ENCODE results near the gene CCL11. TPM values are rescaled to one million over a fixed set of nuclear protein-coding genes. Genes with fewer than 3 reads are reported as not detected.

The CCL11 gene
- total and polyA plus RNA-seq, 11 donors = 0.23 to 43.1 (median 2.4) TPM

GRCh38 chr17:34308371-34308770 is 22.8 kb downstream of the CCL11 start:
- no peaks in the 10 kb centered on the region for H3K27me3 ChIP-seq
- intact Hi-C loops (cut with DNase I) = loop anchor here in 6 of 10 donors (5.0 to 10.0 kb wide), 4 partner anchors 49 to 74 kb away; partner anchors contain the start of genes CCL1 (in 3 of the 6) and CCL13 (in 2 of the 6)
- ATAC-seq (no peak), DNase-seq (no peak)
- H3K4me1 ChIP-seq = peaks cover 0 to 52% (median 23%) of the 10 kb centered on the region in 12 donors
- no peak for TF ChIP-seq POLR2A (IDR thresholded peaks at IDR 0.05)
- no peak for TF ChIP-seq CTCF (IDR thresholded peaks at IDR 0.05)
- no peak overlapping the region for H3K4me3 ChIP-seq
- H3K27ac ChIP-seq = peak overlapping the region in 1 of 12 donors; percentile 72
- H3K9me3 ChIP-seq = no peaks in the 10 kb centered on the region
- H3K36me3 ChIP-seq = no peaks in the 10 kb centered on the region

- H3K4me1 ChIP-seq = peaks cover 0 to 67% (median 30%) of the 10 kb centered on the region in 12 donors
- no peaks in the 10 kb centered on the region for H3K36me3 ChIP-seq
- no peak overlapping the region for H3K4me3 ChIP-seq
- ATAC-seq (no peak), DNase-seq (no peak)
- H3K27me3 ChIP-seq = no peaks in the 10 kb centered on the region
- H3K9me3 ChIP-seq = no peaks in the 10 kb centered on the region
- TF ChIP-seq POLR2A (IDR thresholded peaks at IDR 0.05) = no peak
- TF ChIP-seq CTCF (IDR thresholded peaks at IDR 0.05) = no peak
- WGBS, 4 donors = 79 to 89% (median 87%) methylated on average over 7 of the region's 7 CpGs
- peak overlapping the region in 2 of 12 donors; percentile 26 to 37 for H3K27ac ChIP-seq
- intact Hi-C loops (cut with DNase I) = no loop called here
Observed at GRCh38 chr17:34311291-34311690, 25.7 kb downstream of the CCL11 start.

- intact Hi-C loops (cut with DNase I) = no loop called here
- Histone ChIP-seq H3K9me3 (no peaks in the 10 kb centered on the region), H3K27ac (peak overlapping the region in 9 of 12 donors; percentile 35 to 86 (median 51)), H3K4me1 (peaks cover 0 to 59% (median 23%) of the 10 kb centered on the region in 12 donors), H3K36me3 (no peaks in the 10 kb centered on the region), H3K4me3 (no peak overlapping the region), H3K27me3 (no peaks in the 10 kb centered on the region)
- 51 to 60% (median 52%) methylated on average over 5 of the region's 5 CpGs for WGBS, 4 donors
- peak; percentile 37 to 88 (median 75) for ATAC-seq
- no peak for DNase-seq
- no peak for TF ChIP-seq POLR2A (IDR thresholded peaks at IDR 0.05)
Observed at GRCh38 chr17:34312080-34312479, 26.5 kb downstream of the CCL11 start.

GRCh38 chr17:34313164-34313563 is 27.6 kb downstream of the CCL11 start:
- peaks cover 0 to 53% (median 16%) of the 10 kb centered on the region in 12 donors for H3K4me1 ChIP-seq
- intact Hi-C loops (cut with DNase I) = no loop called here
- 82 to 87% (median 85%) methylated on average over 4 of the region's 4 CpGs for WGBS, 4 donors
- H3K36me3 ChIP-seq = no peaks in the 10 kb centered on the region
- H3K27me3 ChIP-seq = no peaks in the 10 kb centered on the region
- peak overlapping the region in 11 of 12 donors; percentile 4 to 86 (median 51) for H3K27ac ChIP-seq
- no peak overlapping the region for H3K4me3 ChIP-seq
- TF ChIP-seq CTCF (IDR thresholded peaks at IDR 0.05) (no peak), POLR2A (IDR thresholded peaks at IDR 0.05) (no peak)
- ATAC-seq (peak in 3 of 4 donors; percentile 62 to 87 (median 65)), DNase-seq (no peak)
- H3K9me3 ChIP-seq = no peaks in the 10 kb centered on the region

- no peaks in the 10 kb centered on the region for H3K36me3 ChIP-seq
Observed at GRCh38 chr17:34314279-34314678, 28.7 kb downstream of the CCL11 start.

More at GRCh38 chr17:34314279-34314678, 28.7 kb downstream of the CCL11 start:
- Histone ChIP-seq H3K9me3 (no peaks in the 10 kb centered on the region), H3K27ac (peak overlapping the region in 11 of 12 donors; percentile 27 to 86 (median 60)), H3K4me3 (no peak overlapping the region), H3K4me1 (peaks cover 0 to 53% (median 18%) of the 10 kb centered on the region in 12 donors), H3K27me3 (no peaks in the 10 kb centered on the region)
- intact Hi-C loops (cut with DNase I) = no loop called here
- ATAC-seq (peak in 3 of 4 donors; percentile 40 to 55 (median 52)), DNase-seq (peak in 3 of 5 donors; percentile 28 to 41 (median 30))
- no peak for TF ChIP-seq POLR2A (IDR thresholded peaks at IDR 0.05)
- no peak for TF ChIP-seq CTCF (IDR thresholded peaks at IDR 0.05)
- WGBS, 4 donors = 36 to 50% (median 42%) methylated on average over 4 of the region's 4 CpGs
